GM23338 (cell line): ENCODE measurements around the gene OOEP.

ENCODE experiments used
- CREB1 ChIP-seq: fragments of 250-450 bp; sonication (Bioruptor Pico); IDR thresholded peaks from 2 replicates; pipeline ENCODE4 v1.5.0; 2020; ENCODE audit warnings: low read depth, mild to moderate bottlenecking, moderate library complexity
- EZH2 ChIP-seq: fragments of 200-600 bp; sonication (generic); IDR thresholded peaks from one replicate; pipeline ENCODE4 v1.8.0; 2017; ENCODE audit warnings: antibody characterized with exemption, mild to moderate bottlenecking, low read depth; ENCODE audit not compliant: unreplicated experiment
- EZH2phosphoT487 ChIP-seq: fragments of 200-600 bp; sonication (generic); IDR thresholded peaks from one replicate; pipeline ENCODE4 v1.8.1; 2018; ENCODE audit warnings: antibody characterized with exemption; ENCODE audit not compliant: unreplicated experiment
- JUNB ChIP-seq: IDR thresholded peaks from one replicate; pipeline ENCODE4 v1.6.1; 2016; ENCODE audit warnings: antibody characterized with exemption; ENCODE audit not compliant: unreplicated experiment
- POLR2AphosphoS5 ChIP-seq: IDR thresholded peaks from 2 replicates; pipeline ENCODE4 v1.6.1; 2016; ENCODE audit warnings: antibody characterized with exemption, low read depth
- ZNF331 ChIP-seq: fragments of 250-450 bp; sonication (Bioruptor Pico); IDR thresholded peaks from 2 replicates; pipeline ENCODE4 v1.5.0; 2020; ENCODE audit warnings: low read depth, mild to moderate bottlenecking, moderate library complexity
- TF ChIP-seq, protein P1 (sequence below), 2 experiments: fragments of 200-600 bp in 1 of 2; sonication (generic) in 1 of 2; conservative IDR thresholded peaks; 2 replicates each; pipeline versions ENCODE4 v1.5.1 to v1.6.1; 2016 to 2017; ENCODE audit warnings: antibody characterized with exemption in 2 of 2, low read depth in 2 of 2, mild to moderate bottlenecking in 2 of 2, moderate library complexity in 1 of 2
- TF ChIP-seq, protein P2 (sequence below): IDR thresholded peaks from one replicate; pipeline ENCODE4 v1.6.1; 2018; ENCODE audit warnings: antibody characterized with exemption; ENCODE audit not compliant: unreplicated experiment
- TF ChIP-seq, protein P3 (sequence below): IDR thresholded peaks from 2 replicates; pipeline ENCODE4 v1.6.1; 2016; ENCODE audit warnings: antibody characterized with exemption

DNA sequence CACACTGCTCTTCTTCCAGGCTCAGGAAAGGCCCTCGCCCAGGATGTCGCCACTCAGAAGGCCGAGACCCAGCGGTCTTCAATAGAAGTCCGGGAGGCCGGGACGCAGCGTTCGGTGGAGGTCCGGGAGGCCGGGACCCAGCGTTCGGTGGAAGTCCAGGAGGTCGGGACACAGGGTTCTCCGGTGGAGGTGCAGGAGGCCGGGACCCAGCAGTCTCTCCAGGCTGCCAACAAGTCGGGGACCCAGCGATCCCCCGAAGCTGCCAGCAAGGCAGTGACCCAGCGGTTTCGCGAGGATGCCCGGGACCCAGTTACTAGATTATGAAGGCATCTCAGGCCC is 6.2 kb downstream of the OOEP start:
- TF ChIP-seq, protein P1, sequence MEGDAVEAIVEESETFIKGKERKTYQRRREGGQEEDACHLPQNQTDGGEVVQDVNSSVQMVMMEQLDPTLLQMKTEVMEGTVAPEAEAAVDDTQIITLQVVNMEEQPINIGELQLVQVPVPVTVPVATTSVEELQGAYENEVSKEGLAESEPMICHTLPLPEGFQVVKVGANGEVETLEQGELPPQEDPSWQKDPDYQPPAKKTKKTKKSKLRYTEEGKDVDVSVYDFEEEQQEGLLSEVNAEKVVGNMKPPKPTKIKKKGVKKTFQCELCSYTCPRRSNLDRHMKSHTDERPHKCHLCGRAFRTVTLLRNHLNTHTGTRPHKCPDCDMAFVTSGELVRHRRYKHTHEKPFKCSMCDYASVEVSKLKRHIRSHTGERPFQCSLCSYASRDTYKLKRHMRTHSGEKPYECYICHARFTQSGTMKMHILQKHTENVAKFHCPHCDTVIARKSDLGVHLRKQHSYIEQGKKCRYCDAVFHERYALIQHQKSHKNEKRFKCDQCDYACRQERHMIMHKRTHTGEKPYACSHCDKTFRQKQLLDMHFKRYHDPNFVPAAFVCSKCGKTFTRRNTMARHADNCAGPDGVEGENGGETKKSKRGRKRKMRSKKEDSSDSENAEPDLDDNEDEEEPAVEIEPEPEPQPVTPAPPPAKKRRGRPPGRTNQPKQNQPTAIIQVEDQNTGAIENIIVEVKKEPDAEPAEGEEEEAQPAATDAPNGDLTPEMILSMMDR (conservative IDR thresholded peaks at IDR 0.05; ENCODE audit: low read depth in 2 of 2), result no peak
- TF ChIP-seq EZH2 (no peak), POLR2AphosphoS5 (no peak), CREB1 (CRISPR knock-in tag) (no peak), ZNF331 (CRISPR knock-in tag) (no peak), JUNB (no peak), EZH2phosphoT487 (no peak)
- TF ChIP-seq, protein P2, sequence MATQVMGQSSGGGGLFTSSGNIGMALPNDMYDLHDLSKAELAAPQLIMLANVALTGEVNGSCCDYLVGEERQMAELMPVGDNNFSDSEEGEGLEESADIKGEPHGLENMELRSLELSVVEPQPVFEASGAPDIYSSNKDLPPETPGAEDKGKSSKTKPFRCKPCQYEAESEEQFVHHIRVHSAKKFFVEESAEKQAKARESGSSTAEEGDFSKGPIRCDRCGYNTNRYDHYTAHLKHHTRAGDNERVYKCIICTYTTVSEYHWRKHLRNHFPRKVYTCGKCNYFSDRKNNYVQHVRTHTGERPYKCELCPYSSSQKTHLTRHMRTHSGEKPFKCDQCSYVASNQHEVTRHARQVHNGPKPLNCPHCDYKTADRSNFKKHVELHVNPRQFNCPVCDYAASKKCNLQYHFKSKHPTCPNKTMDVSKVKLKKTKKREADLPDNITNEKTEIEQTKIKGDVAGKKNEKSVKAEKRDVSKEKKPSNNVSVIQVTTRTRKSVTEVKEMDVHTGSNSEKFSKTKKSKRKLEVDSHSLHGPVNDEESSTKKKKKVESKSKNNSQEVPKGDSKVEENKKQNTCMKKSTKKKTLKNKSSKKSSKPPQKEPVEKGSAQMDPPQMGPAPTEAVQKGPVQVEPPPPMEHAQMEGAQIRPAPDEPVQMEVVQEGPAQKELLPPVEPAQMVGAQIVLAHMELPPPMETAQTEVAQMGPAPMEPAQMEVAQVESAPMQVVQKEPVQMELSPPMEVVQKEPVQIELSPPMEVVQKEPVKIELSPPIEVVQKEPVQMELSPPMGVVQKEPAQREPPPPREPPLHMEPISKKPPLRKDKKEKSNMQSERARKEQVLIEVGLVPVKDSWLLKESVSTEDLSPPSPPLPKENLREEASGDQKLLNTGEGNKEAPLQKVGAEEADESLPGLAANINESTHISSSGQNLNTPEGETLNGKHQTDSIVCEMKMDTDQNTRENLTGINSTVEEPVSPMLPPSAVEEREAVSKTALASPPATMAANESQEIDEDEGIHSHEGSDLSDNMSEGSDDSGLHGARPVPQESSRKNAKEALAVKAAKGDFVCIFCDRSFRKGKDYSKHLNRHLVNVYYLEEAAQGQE, result no peak
- TF ChIP-seq, protein P3, sequence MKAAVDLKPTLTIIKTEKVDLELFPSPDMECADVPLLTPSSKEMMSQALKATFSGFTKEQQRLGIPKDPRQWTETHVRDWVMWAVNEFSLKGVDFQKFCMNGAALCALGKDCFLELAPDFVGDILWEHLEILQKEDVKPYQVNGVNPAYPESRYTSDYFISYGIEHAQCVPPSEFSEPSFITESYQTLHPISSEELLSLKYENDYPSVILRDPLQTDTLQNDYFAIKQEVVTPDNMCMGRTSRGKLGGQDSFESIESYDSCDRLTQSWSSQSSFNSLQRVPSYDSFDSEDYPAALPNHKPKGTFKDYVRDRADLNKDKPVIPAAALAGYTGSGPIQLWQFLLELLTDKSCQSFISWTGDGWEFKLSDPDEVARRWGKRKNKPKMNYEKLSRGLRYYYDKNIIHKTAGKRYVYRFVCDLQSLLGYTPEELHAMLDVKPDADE, result no peak
